IPS-NIHi7 (cell line): Measurements from ENCODE around the gene CHP2.
A peak's percentile ranks its signal among the peaks of the same experiment; 100 is the strongest.
"Not testable (repeated sequence)": the region's sequence is repeated elsewhere in the genome, so short reads cannot be mapped to it uniquely, and the experiment has no call there.

ENCODE experiments used
- DNase-seq: peaks from one replicate; pipeline ENCODE4 v3.0.0; 2012; ENCODE audit warnings: mixed read lengths; ENCODE audit errors: extremely low spot score

CHP2 gene

GRCh38 chr16:23745263-23745662, 9.6 kb upstream of the CHP2 start:
- DNase-seq: no peak

GRCh38 chr16:23748630-23749029, 6.2 kb upstream of the CHP2 start:
- DNase-seq: no peak

- not testable (repeated sequence) for DNase-seq
Observed at GRCh38 chr16:23751053-23751452, 3.8 kb upstream of the CHP2 start.

GRCh38 chr16:23753908-23754593, 775 bp upstream of the CHP2 start:
- no peak for DNase-seq

GRCh38 chr16:23755484-23755809, 621 bp downstream of the CHP2 start:
- no peak for DNase-seq

- no peak for DNase-seq
Observed at GRCh38 chr16:23757116-23757515, 2.3 kb downstream of the CHP2 start.

- DNase-seq: no peak
Observed at GRCh38 chr16:23757937-23758619, 3.3 kb downstream of the CHP2 start.

GRCh38 chr16:23765933-23766332, 11.1 kb downstream of the CHP2 start:
- DNase-seq: no peak

GRCh38 chr16:23768581-23768980, 13.8 kb downstream of the CHP2 start:
- DNase-seq: no peak

GRCh38 chr16:23771027-23771426, 16.2 kb downstream of the CHP2 start:
- no peak for DNase-seq

- DNase-seq: no peak
Observed at GRCh38 chr16:23771642-23772041, 16.8 kb downstream of the CHP2 start.

- DNase-seq: no peak
Observed at GRCh38 chr16:23773339-23773738, 18.5 kb downstream of the CHP2 start.

GRCh38 chr16:23781176-23781575, 26.4 kb downstream of the CHP2 start:
- DNase-seq: no peak

- DNase-seq: no peak
Observed at GRCh38 chr16:23784811-23785447, 30.1 kb downstream of the CHP2 start.

GRCh38 chr16:23785842-23786241, 31.0 kb downstream of the CHP2 start:
- DNase-seq: no peak

- DNase-seq: peak; percentile 45
Observed at GRCh38 chr16:23786964-23787561, 32.2 kb downstream of the CHP2 start.

- DNase-seq: no peak
Observed at GRCh38 chr16:23788685-23789084, 33.9 kb downstream of the CHP2 start.

- no peak for DNase-seq
Observed at GRCh38 chr16:23795378-23795777, 40.6 kb downstream of the CHP2 start.

GRCh38 chr16:23796941-23797340, 42.1 kb downstream of the CHP2 start:
- no peak for DNase-seq

- DNase-seq: peak; percentile 82
Observed at GRCh38 chr16:23801378-23801777, 46.6 kb downstream of the CHP2 start.

GRCh38 chr16:23802776-23803175, 48.0 kb downstream of the CHP2 start:
- DNase-seq: no peak

- peak; percentile 81 for DNase-seq
Observed at GRCh38 chr16:23803591-23804123, 48.8 kb downstream of the CHP2 start.

GRCh38 chr16:23807028-23807427, 52.2 kb downstream of the CHP2 start:
- no peak for DNase-seq
